Karpas-422 (cell line): ENCODE data around the gene UBA3. TPM values are rescaled to one million over a fixed set of nuclear protein-coding genes. Genes with fewer than 3 reads are reported as not detected.

Experiments
- DNase-seq: peaks from one replicate; pipeline ENCODE4 v3.0.0-alpha.2; 2015
- H2AFZ ChIP-seq: fragments of 200-600 bp; sonication (generic); 2 replicates; pipeline ENCODE4 v1.6.1; 2014; ENCODE audit warnings: antibody characterized with exemption, low read length, mixed read lengths
- H3K27ac ChIP-seq: fragments of 200-600 bp; sonication (generic); 2 replicates; pipeline ENCODE4 v1.5.1; 2014; ENCODE audit warnings: mild to moderate bottlenecking, low read length, moderate library complexity
- H3K27me3 ChIP-seq: fragments of 200-600 bp; sonication (generic); 2 replicates; pipeline ENCODE4 v1.6.1; 2014; ENCODE audit warnings: low read length, mixed read lengths
- H3K36me3 ChIP-seq: fragments of 200-600 bp; sonication (generic); 2 replicates; pipeline ENCODE4 v1.6.1; 2014; ENCODE audit warnings: low read length, mixed read lengths; ENCODE audit not compliant: insufficient read depth
- H3K4me1 ChIP-seq: fragments of 200-600 bp; sonication (generic); 2 replicates; pipeline ENCODE4 v1.6.1; 2014; ENCODE audit warnings: mild to moderate bottlenecking, low read length, mixed read lengths
- H3K4me2 ChIP-seq: fragments of 200-600 bp; sonication (generic); 2 replicates; pipeline ENCODE4 v1.6.1; 2014; ENCODE audit warnings: low read length, low read depth, mild to moderate bottlenecking; ENCODE audit not compliant: poor library complexity, severe bottlenecking
- H3K4me3 ChIP-seq: fragments of 200-600 bp; sonication (generic); 2 replicates; pipeline ENCODE4 v1.5.1; 2014; ENCODE audit warnings: mild to moderate bottlenecking, antibody characterized with exemption, low read length, mixed read lengths
- H3K79me2 ChIP-seq: fragments of 200-600 bp; sonication (generic); 2 replicates; pipeline ENCODE4 v1.6.1; 2014; ENCODE audit warnings: mild to moderate bottlenecking, low read length, mixed read lengths
- H3K9ac ChIP-seq: fragments of 200-600 bp; sonication (generic); 2 replicates; pipeline ENCODE4 v1.6.0; 2014; ENCODE audit warnings: low read length
- H3K9me2 ChIP-seq: fragments of 200-600 bp; sonication (generic), shearing (Covaris generic); replicated peaks from 2 replicates; pipeline ENCODE4 v1.6.0; 2014; ENCODE audit warnings: mild to moderate bottlenecking, low read length, moderate library complexity; ENCODE audit not compliant: insufficient read depth
- H3K9me3 ChIP-seq: fragments of 300-700, 200-600 bp; sonication (generic); 2 replicates; pipeline ENCODE4 v1.6.1; 2014; ENCODE audit warnings: low read length, mixed read lengths
- H4K20me1 ChIP-seq: fragments of 200-600 bp; sonication (generic); 2 replicates; pipeline ENCODE4 v1.6.1; 2014; ENCODE audit warnings: mild to moderate bottlenecking, antibody characterized with exemption, low read length, low read depth; ENCODE audit not compliant: insufficient read depth
- total RNA-seq: library from RNA; depleted of rRNA; stranded (reverse); fragments of >200 nt; shearing (Covaris generic); gene quantifications from 2 replicates; pipeline ENCODE4 v1.2.3, GENCODE V29; 2014; ENCODE audit warnings: low replicate concordance

The UBA3 gene
- total RNA-seq, 1 experiment from 2014 or later = 83.2 TPM

DNA sequence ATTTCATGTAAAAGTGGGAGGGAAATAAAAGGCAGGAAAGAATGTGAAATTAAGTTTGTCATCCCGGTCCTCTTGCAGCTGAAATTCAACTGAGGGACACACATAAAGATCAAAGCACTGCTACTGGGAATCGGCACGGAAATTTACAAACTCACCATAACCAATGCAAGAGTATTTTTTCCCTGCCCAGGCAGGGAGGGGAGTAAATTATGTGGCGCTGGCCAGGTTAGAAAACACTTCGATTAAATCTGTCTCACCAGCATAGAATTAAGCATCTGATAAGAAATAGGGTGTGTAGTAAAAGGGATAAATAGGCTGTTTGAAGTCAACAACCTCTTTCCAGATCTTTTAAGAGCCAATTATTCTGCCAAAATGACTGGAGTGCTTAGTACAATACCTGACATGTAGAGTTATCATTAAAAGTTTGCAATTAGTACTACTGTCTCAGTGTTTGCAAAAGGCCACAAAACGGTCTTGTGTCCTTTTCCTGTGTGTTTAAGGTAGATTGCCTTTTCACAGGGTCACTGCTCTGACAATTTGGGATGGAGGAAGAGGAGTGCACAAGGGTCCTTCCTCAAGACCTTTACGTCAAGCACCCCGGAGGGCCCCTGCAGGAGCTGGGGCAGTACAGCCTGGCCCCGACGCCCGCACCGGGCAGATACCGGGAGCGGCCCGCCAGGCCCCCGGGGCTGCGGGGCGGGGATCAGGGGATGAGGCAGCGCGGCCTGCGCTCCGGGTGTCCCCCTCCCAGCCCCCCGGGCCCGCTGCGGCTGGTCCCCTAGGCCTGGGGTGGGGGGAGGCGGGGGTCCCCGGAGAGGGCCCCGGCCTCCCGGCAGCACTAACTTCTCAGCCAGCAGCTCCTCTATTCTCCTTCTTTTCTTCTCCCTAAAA is 651 bp downstream of the UBA3 start:
- peaks cover 56% of the 10 kb centered on the region for H3K79me2 ChIP-seq
- DNase-seq = peak; percentile 56
- no peaks in the 10 kb centered on the region for H3K9me3 ChIP-seq
- H2AFZ ChIP-seq = no peak overlapping the region
- peak overlapping the region; percentile 92 for H3K9ac ChIP-seq
- H3K4me1 ChIP-seq = peaks cover 62% of the 10 kb centered on the region
- no peaks in the 10 kb centered on the region for H3K27me3 ChIP-seq
- H3K27ac ChIP-seq = peak overlapping the region; percentile 51
- H3K4me3 ChIP-seq = peak overlapping the region; percentile 95
- peaks cover 11% of the 10 kb centered on the region; the same call in 1 of the 2 replicates for H3K36me3 ChIP-seq
- H3K9me2 ChIP-seq = no peaks in the 10 kb centered on the region
- peak overlapping the region; percentile 86 for H3K4me2 ChIP-seq
- peaks cover 3% of the 10 kb centered on the region; the same call in 1 of the 2 replicates for H4K20me1 ChIP-seq

DNA sequence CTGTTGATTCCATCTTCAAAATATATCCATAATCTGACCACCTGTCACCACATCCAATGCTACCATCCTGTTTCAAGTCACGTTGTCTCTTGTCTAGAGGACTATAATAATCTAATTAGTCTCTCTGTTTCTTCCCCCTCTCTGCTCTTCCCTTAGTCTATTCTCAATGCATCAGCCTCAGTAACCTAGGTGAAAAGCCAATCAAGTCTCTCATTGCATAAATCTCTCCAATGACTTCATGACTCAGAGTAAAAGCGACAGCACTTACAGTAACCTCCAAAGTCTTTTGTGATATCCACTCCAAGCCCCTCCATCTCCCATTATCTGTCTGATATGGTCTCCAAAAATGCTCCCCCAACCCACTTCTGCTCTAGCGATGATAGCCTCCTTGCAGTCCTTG is 7.2 kb downstream of the UBA3 start:
- Histone ChIP-seq H4K20me1 (no peaks in the 10 kb centered on the region), H3K27ac (no peak overlapping the region), H3K79me2 (peaks cover 93% of the 10 kb centered on the region), H3K9ac (no peak overlapping the region), H3K27me3 (no peaks in the 10 kb centered on the region), H3K36me3 (peaks cover 32% of the 10 kb centered on the region; the same call in 1 of the 2 replicates), H3K9me3 (no peaks in the 10 kb centered on the region), H3K4me3 (no peak overlapping the region), H3K9me2 (no peaks in the 10 kb centered on the region), H3K4me2 (no peak overlapping the region), H3K4me1 (peaks cover 10% of the 10 kb centered on the region), H2AFZ (no peak overlapping the region)
- no peak for DNase-seq

DNA sequence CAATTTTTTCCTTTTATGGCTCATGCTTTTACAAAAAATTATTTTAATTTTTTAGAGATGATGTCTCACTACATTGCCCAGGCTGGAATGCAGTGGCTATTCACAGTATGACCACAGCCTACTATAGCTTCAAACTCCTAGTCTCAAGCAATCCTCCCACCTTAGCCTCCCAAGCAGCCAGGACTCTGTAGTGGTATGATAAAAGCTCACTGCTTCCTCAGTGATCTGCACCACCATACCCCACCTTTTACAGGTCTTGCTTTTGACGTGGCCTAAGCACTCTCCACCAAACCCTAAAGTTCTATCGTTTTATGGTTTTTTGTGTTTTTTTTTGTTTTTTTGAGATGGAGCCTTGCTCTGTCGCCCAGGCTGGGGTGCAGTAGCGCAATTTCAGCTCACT is 14.0 kb downstream of the UBA3 start:
- Histone ChIP-seq H3K4me3 (no peak overlapping the region), H2AFZ (no peak overlapping the region), H3K36me3 (peaks cover 30% of the 10 kb centered on the region), H3K9me3 (no peaks in the 10 kb centered on the region), H3K4me2 (no peak overlapping the region), H3K4me1 (peaks cover 2% of the 10 kb centered on the region; the same call in 1 of the 2 replicates), H4K20me1 (no peaks in the 10 kb centered on the region), H3K9ac (no peak overlapping the region), H3K9me2 (no peaks in the 10 kb centered on the region), H3K79me2 (peaks cover 40% of the 10 kb centered on the region), H3K27me3 (no peaks in the 10 kb centered on the region), H3K27ac (no peak overlapping the region)
- no peak for DNase-seq

DNA sequence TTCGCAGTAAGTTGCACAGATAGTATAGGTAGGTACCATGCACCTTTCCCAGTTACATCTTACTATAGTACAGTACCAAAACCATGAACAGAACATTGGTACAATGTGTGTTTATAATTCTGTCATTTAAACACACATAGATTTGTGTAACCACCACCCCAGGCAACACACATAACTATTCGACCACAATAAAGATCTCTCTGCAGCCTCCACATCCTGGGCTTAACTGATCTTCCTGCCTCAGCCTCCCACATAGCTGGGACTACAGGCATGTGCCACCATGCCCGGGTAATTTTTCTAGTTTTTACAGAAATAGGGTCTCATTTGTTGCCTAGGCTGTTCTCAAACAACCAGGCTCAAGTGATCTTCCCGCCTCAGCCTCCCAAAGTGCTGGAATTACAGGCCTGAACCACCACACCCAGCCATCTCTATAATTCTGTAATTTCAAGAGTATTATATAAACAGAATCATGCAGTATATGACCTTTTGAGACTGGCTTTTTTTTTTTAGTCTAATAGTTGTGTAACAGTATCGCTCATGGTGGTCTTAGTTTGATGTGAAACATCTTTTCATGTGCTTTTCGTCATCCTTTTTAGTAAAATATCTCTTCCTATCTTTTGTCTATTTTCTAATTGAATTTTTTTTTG is 14.7 kb downstream of the UBA3 start:
- Histone ChIP-seq H3K79me2 (peaks cover 33% of the 10 kb centered on the region), H3K4me3 (no peak overlapping the region), H3K9me2 (no peaks in the 10 kb centered on the region), H3K4me2 (no peak overlapping the region), H3K9me3 (no peaks in the 10 kb centered on the region), H3K27ac (no peak overlapping the region), H2AFZ (no peak overlapping the region), H3K4me1 (peaks cover 1% of the 10 kb centered on the region; the same call in 1 of the 2 replicates), H3K9ac (no peak overlapping the region), H3K36me3 (peaks cover 33% of the 10 kb centered on the region), H3K27me3 (no peaks in the 10 kb centered on the region), H4K20me1 (no peaks in the 10 kb centered on the region)
- no peak for DNase-seq

DNA sequence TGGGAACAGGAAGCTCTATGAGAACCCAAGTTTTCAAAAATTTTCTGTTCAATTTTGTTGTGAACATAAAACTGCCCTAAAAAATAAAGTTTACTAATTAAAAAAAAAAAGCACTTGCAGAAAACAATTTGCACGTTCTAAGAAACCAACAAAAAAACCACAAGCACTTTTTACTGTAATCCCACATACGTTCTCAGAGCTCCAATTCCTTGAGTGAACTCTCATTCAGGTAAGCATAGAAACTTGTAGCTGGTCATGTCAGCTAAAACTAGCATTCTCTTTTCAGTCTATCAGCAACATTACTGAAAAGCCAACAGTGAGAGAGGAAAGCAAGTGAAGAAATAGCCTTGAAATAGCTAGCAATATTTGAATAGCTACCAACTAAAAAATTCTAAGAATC is 16.5 kb downstream of the UBA3 start:
- peaks cover 9% of the 10 kb centered on the region for H3K4me1 ChIP-seq
- peaks cover 50% of the 10 kb centered on the region for H3K36me3 ChIP-seq
- H3K79me2 ChIP-seq = peaks cover 26% of the 10 kb centered on the region
- no peaks in the 10 kb centered on the region for H3K27me3 ChIP-seq
- no peaks in the 10 kb centered on the region for H4K20me1 ChIP-seq
- no peaks in the 10 kb centered on the region for H3K9me2 ChIP-seq
- no peak overlapping the region for H3K4me3 ChIP-seq
- H2AFZ ChIP-seq = no peak overlapping the region
- H3K9me3 ChIP-seq = no peaks in the 10 kb centered on the region
- no peak overlapping the region for H3K9ac ChIP-seq
- H3K4me2 ChIP-seq = no peak overlapping the region
- H3K27ac ChIP-seq = no peak overlapping the region
- no peak for DNase-seq

DNA sequence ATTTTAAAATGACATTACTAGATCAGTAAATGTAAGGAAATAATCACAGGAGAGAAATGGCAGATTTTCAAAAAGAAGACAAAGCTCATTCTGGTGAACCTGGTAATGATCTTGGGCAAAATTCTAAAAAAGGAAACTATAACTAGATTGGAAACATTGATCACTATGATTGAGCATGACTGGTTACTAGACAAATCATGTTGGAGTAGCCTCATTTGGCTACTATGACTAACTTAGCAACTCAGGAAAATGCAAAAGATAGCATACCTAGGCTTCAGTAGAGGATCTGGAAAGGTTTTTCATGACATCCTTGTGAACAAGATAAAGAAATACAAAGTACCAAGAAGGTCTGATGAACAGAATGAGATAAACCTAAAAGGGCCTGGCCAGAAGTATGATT is 20.5 kb downstream of the UBA3 start:
- peaks cover 80% of the 10 kb centered on the region for H3K36me3 ChIP-seq

DNA sequence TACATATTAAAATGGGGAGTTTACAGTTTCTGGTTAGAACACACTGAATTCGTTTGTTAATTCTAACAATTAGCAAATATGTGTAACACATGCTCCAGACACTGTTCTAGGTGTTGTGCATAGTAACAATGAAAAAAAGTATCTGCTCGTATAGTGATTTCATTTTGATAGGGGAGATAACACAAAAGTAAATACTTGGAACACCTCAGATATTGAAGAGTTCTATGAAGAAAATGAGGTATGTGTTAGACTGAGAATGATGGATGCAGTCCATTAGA is 21.3 kb downstream of the UBA3 start:
- Histone ChIP-seq H3K9ac (no peak overlapping the region), H3K27me3 (no peaks in the 10 kb centered on the region), H3K9me3 (no peaks in the 10 kb centered on the region), H3K9me2 (no peaks in the 10 kb centered on the region), H3K27ac (peak overlapping the region; percentile 48), H2AFZ (no peak overlapping the region), H3K79me2 (peaks cover 10% of the 10 kb centered on the region), H3K4me3 (no peak overlapping the region), H3K4me2 (no peak overlapping the region), H4K20me1 (no peaks in the 10 kb centered on the region), H3K36me3 (peaks cover 77% of the 10 kb centered on the region), H3K4me1 (peaks cover 14% of the 10 kb centered on the region)
- no peak for DNase-seq

More for the DNA sequence above, 20.5 kb downstream of the UBA3 start:
- Histone ChIP-seq H2AFZ (no peak overlapping the region), H3K9ac (no peak overlapping the region), H3K9me2 (no peaks in the 10 kb centered on the region), H4K20me1 (no peaks in the 10 kb centered on the region), H3K4me1 (peaks cover 14% of the 10 kb centered on the region), H3K4me3 (no peak overlapping the region), H3K27me3 (no peaks in the 10 kb centered on the region), H3K9me3 (no peaks in the 10 kb centered on the region), H3K27ac (no peak overlapping the region; the same call in 1 of the 2 replicates), H3K79me2 (peaks cover 15% of the 10 kb centered on the region), H3K4me2 (no peak overlapping the region)
- no peak for DNase-seq

DNA sequence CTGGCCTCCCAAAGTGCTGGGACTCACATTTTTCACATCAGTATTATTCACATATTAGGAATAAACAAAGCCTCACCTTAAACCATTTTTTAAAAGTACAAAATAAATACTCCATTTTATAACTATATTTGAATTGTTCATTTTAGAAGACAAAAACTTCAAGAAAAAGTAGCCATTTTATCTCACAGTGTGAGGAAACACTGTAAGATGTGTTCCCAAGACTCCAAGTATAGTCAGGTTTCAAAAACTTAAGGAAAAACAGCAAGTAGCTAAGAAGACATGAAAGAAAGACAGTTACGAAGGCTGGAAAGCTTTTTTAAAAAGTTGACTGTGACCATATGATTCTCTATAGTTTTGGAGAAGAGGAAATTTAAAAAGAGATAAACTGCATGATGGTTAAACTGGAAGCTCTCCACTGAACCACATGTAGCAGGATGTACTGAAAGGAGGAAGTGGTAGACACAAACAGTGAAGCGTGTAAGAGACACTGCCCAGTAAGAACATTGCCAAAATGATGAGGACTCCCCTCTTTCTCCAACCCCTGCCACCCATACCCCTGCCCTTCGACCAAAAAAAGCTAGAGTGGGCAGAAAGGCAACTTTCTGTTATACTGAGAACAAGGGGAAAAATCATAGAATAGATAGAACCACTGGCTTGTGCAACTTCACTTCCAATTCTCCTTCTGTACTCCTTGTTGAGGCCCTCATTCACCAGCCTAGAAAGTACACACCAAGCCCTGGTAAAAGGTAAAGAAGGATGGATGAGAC is 21.8 kb downstream of the UBA3 start:
- no peak overlapping the region for H2AFZ ChIP-seq
- H3K9me2 ChIP-seq = no peaks in the 10 kb centered on the region
- H4K20me1 ChIP-seq = no peaks in the 10 kb centered on the region
- H3K27ac ChIP-seq = peak overlapping the region; percentile 48
- H3K4me2 ChIP-seq = no peak overlapping the region
- no peak overlapping the region for H3K9ac ChIP-seq
- H3K4me1 ChIP-seq = peaks cover 14% of the 10 kb centered on the region
- no peak overlapping the region for H3K4me3 ChIP-seq
- peaks cover 73% of the 10 kb centered on the region for H3K36me3 ChIP-seq
- H3K79me2 ChIP-seq = peaks cover 10% of the 10 kb centered on the region
- no peaks in the 10 kb centered on the region for H3K27me3 ChIP-seq
- no peaks in the 10 kb centered on the region for H3K9me3 ChIP-seq
- DNase-seq = peak; percentile 56
